Measurements from ENCODE around the gene TMBIM1.
"Not testable (repeated sequence)": the region's sequence is repeated elsewhere in the genome, so short reads cannot be mapped to it uniquely, and the experiment has no call there.

Gene TMBIM1

GRCh38 chr2:218275371-218276072 lies 16.8 kb downstream of the TMBIM1 start:
- Histone ChIP-seq H3K36me3 (ENCODE audit: control insufficient read depth, insufficient read depth, low read length) (peaks cover 66% of the 10 kb centered on the region), H3K9ac (ENCODE audit: low read length) (no peak overlapping the region), H3K9me3 (ENCODE audit: control insufficient read depth, insufficient read depth, low read depth, low read length) (no peaks in the 10 kb centered on the region), H3K27ac (ENCODE audit: low read depth, low read length) (no peak overlapping the region), H3K27me3 (ENCODE audit: control insufficient read depth, insufficient read depth, low read length) (no peaks in the 10 kb centered on the region), H3K4me3 (ENCODE audit: low read depth, low read length) (no peak overlapping the region), H3K4me1 (ENCODE audit: control insufficient read depth, insufficient read depth, low read length) (peaks cover 9% of the 10 kb centered on the region)

GRCh38 chr2:218274586-218274985 lies 17.7 kb downstream of the TMBIM1 start:
- Histone ChIP-seq H3K9ac (ENCODE audit: low read length) (no peak overlapping the region), H3K27ac (ENCODE audit: low read depth, low read length) (no peak overlapping the region), H3K4me1 (ENCODE audit: control insufficient read depth, insufficient read depth, low read length) (peaks cover 9% of the 10 kb centered on the region), H3K36me3 (ENCODE audit: control insufficient read depth, insufficient read depth, low read length) (peaks cover 57% of the 10 kb centered on the region), H3K4me3 (ENCODE audit: low read depth, low read length) (no peak overlapping the region), H3K9me3 (ENCODE audit: control insufficient read depth, insufficient read depth, low read depth, low read length) (no peaks in the 10 kb centered on the region), H3K27me3 (ENCODE audit: control insufficient read depth, insufficient read depth, low read length) (no peaks in the 10 kb centered on the region)

GRCh38 chr2:218273908-218274249 lies 18.4 kb downstream of the TMBIM1 start:
- Histone ChIP-seq H3K4me1 (ENCODE audit: control insufficient read depth, insufficient read depth, low read length) (peaks cover 9% of the 10 kb centered on the region), H3K4me3 (ENCODE audit: low read depth, low read length) (no peak overlapping the region), H3K27me3 (ENCODE audit: control insufficient read depth, insufficient read depth, low read length) (no peaks in the 10 kb centered on the region), H3K27ac (ENCODE audit: low read depth, low read length) (no peak overlapping the region), H3K36me3 (ENCODE audit: control insufficient read depth, insufficient read depth, low read length) (peaks cover 51% of the 10 kb centered on the region), H3K9me3 (ENCODE audit: control insufficient read depth, insufficient read depth, low read depth, low read length) (no peaks in the 10 kb centered on the region), H3K9ac (ENCODE audit: low read length) (no peak overlapping the region)

- not testable (repeated sequence) for H3K9me3 ChIP-seq (ENCODE audit: control insufficient read depth, insufficient read depth, low read depth, low read length); H3K27ac ChIP-seq (ENCODE audit: low read depth, low read length); H3K4me3 ChIP-seq (ENCODE audit: low read depth, low read length); H3K9ac ChIP-seq (ENCODE audit: low read length); H3K27me3 ChIP-seq (ENCODE audit: control insufficient read depth, insufficient read depth, low read length); H3K4me1 ChIP-seq (ENCODE audit: control insufficient read depth, insufficient read depth, low read length)
- H3K36me3 ChIP-seq (ENCODE audit: control insufficient read depth, insufficient read depth, low read length), result peaks cover 48% of the 10 kb centered on the region
Observed at GRCh38 chr2:218273214-218273907, 18.9 kb downstream of the TMBIM1 start.

DNA sequence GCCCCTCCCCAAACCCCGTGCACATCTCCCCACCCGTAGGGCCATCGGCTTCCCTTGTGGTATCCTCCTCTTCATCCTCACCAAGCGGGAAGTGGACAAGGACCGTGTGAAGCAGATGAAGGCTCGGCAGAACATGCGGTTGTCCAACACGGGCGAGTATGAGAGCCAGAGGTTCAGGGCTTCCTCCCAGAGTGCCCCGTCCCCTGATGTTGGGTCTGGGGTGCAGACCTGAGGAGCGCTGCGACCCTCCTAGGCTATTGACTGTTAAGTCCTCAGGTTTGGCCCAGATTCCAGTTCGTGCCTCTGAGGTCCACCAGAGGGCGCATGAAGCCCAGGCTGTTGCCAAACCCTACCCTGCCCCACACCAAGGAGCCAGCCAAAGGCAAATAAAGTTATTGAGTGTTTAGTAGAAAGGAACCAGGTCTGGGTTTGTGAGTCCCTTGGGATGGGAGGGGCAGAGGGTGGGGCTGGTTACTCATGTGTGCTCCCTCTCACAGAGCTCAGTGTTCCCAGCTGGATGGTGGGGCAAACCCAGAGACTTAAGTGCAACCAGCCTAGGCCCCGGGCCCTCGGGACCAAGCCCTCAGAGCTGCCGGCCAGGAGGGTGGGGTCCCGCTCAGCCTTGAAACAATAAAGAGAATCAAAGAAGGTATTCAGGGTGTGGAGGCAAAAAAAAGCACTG lies 19.6 kb downstream of the TMBIM1 start:
- Histone ChIP-seq H3K36me3 (ENCODE audit: control insufficient read depth, insufficient read depth, low read length) (peaks cover 43% of the 10 kb centered on the region), H3K27me3 (ENCODE audit: control insufficient read depth, insufficient read depth, low read length) (no peaks in the 10 kb centered on the region), H3K4me3 (ENCODE audit: low read depth, low read length) (no peak overlapping the region), H3K9ac (ENCODE audit: low read length) (no peak overlapping the region), H3K9me3 (ENCODE audit: control insufficient read depth, insufficient read depth, low read depth, low read length) (no peaks in the 10 kb centered on the region), H3K27ac (ENCODE audit: low read depth, low read length) (no peak overlapping the region), H3K4me1 (ENCODE audit: control insufficient read depth, insufficient read depth, low read length) (peaks cover 9% of the 10 kb centered on the region)

GRCh38 chr2:218271865-218272530 lies 20.3 kb downstream of the TMBIM1 start:
- peak overlapping the region; percentile 91; the same call in 1 of the 2 replicates for H3K4me3 ChIP-seq (ENCODE audit: low read depth, low read length)
- no peak overlapping the region for H3K9ac ChIP-seq (ENCODE audit: low read length)
- H3K36me3 ChIP-seq (ENCODE audit: control insufficient read depth, insufficient read depth, low read length), result peaks cover 43% of the 10 kb centered on the region

DNA sequence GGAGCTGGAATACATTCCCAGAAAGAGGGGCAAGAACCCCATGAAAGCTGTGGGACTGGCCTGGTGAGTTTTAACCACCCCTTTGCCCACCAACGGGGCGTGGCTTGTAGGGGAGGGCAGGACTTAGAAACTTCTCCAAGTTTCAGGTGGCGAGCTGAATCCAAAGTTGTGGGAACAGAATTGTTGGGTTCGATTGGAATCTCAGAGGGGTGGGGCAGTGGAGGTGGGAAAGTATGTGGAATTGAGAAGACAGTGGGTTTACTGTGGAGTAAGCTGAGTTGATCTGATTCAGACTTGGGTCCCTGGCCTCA lies 20.9 kb downstream of the TMBIM1 start:
- H3K4me1 ChIP-seq (ENCODE audit: control insufficient read depth, insufficient read depth, low read length), result peaks cover 9% of the 10 kb centered on the region
- peak overlapping the region; percentile 91 for H3K4me3 ChIP-seq (ENCODE audit: low read depth, low read length)
- H3K9me3 ChIP-seq (ENCODE audit: control insufficient read depth, insufficient read depth, low read depth, low read length), result no peaks in the 10 kb centered on the region
- H3K36me3 ChIP-seq (ENCODE audit: control insufficient read depth, insufficient read depth, low read length), result peaks cover 43% of the 10 kb centered on the region
- H3K9ac ChIP-seq (ENCODE audit: low read length), result no peak overlapping the region
- H3K27ac ChIP-seq (ENCODE audit: low read depth, low read length), result no peak overlapping the region
- no peaks in the 10 kb centered on the region for H3K27me3 ChIP-seq (ENCODE audit: control insufficient read depth, insufficient read depth, low read length)

More at GRCh38 chr2:218271865-218272530, 20.3 kb downstream of the TMBIM1 start:
- no peaks in the 10 kb centered on the region for H3K9me3 ChIP-seq (ENCODE audit: control insufficient read depth, insufficient read depth, low read depth, low read length)
- H3K27me3 ChIP-seq (ENCODE audit: control insufficient read depth, insufficient read depth, low read length), result no peaks in the 10 kb centered on the region
- H3K27ac ChIP-seq (ENCODE audit: low read depth, low read length), result no peak overlapping the region
- peaks cover 9% of the 10 kb centered on the region for H3K4me1 ChIP-seq (ENCODE audit: control insufficient read depth, insufficient read depth, low read length)

DNA sequence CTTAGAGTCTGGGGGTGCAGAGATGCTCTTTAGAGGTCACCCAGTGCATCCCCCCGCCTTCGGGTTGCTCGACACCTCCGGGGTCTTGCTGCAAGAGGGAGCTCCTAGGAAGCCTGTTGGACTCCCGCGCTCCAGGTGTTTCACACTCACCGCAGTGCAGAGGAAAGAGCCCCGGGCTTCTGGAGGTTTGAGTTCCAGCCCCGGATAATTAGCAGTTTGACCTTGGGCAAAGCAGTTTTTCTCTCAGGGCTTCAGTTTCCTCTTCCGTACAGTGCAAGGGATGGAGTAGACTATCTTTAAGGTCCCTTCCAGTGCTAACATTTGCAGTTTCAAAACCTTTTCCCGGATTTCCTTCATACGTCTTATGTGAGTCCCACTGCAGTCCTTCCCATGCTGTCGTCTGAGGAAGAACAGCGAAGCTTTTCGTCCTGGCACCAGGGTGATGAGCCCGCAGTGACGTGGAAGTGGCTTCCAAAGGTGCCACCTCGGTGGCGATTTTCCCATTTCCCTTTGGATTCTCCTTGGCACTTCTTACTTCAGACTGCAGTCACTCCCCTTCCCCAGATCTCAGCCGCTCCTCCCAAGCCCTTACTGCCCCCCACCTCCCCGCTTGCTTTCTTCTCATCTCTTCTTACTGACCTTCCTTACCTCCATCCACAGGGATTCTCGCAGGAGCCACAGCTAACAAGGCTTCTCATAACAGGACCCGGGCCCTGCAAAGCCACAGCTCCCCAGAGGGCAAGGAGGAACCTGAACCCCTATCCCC lies 21.4 kb downstream of the TMBIM1 start:
- no peak overlapping the region for H3K27ac ChIP-seq (ENCODE audit: low read depth, low read length)
- H3K36me3 ChIP-seq (ENCODE audit: control insufficient read depth, insufficient read depth, low read length), result peaks cover 43% of the 10 kb centered on the region
- peaks cover 9% of the 10 kb centered on the region for H3K4me1 ChIP-seq (ENCODE audit: control insufficient read depth, insufficient read depth, low read length)
- peak overlapping the region; percentile 83 for H3K9ac ChIP-seq (ENCODE audit: low read length)
- H3K27me3 ChIP-seq (ENCODE audit: control insufficient read depth, insufficient read depth, low read length), result no peaks in the 10 kb centered on the region
- H3K4me3 ChIP-seq (ENCODE audit: low read depth, low read length), result peak overlapping the region; percentile 91
- no peaks in the 10 kb centered on the region for H3K9me3 ChIP-seq (ENCODE audit: control insufficient read depth, insufficient read depth, low read depth, low read length)

- Histone ChIP-seq H3K4me3 (ENCODE audit: low read depth, low read length) (peak within 1 kb of the TSS; percentile 91), H3K4me1 (ENCODE audit: control insufficient read depth, insufficient read depth, low read length) (peaks cover 9% of the 10 kb centered on the region), H3K27ac (ENCODE audit: low read depth, low read length) (no peak within 1 kb of the TSS), H3K9ac (ENCODE audit: low read length) (peak within 1 kb of the TSS; percentile 83), H3K27me3 (ENCODE audit: control insufficient read depth, insufficient read depth, low read length) (no peaks in the 10 kb centered on the region), H3K9me3 (ENCODE audit: control insufficient read depth, insufficient read depth, low read depth, low read length) (no peaks in the 10 kb centered on the region), H3K36me3 (ENCODE audit: control insufficient read depth, insufficient read depth, low read length) (peaks cover 43% of the 10 kb centered on the region)
Observed at GRCh38 chr2:218269900-218270720, 22.2 kb downstream of the TMBIM1 start, which contains the start of the genes AAMP and PNKD. TSS of gene AAMP (minus strand) at chr2:218270137. CDS start at chr2:218270086, 51 bp downstream. TSS of gene PNKD (plus strand) at chr2:218270519. CDS start at chr2:218270536, 17 bp downstream.

DNA sequence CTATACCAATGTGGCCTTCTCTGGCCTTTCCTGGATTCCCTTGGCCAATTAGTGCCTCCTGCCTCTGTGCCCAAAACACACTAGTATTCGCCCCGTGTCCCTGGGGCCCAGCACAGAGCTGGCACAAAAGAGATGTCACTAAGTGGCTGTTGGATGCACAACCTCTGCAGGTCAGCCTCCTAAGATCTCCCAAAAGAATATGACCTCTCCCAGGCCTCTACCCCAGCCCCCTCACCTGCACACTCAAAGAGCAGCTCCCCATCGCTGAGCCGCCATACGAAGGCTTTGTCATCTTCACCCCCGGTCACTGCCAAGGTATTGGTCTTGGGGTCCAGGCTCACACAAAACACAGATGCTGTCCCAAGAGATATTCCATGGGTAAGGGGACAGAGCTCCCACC lies 25.0 kb downstream of the TMBIM1 start:
- Histone ChIP-seq H3K4me1 (ENCODE audit: control insufficient read depth, insufficient read depth, low read length) (peaks cover 6% of the 10 kb centered on the region), H3K9me3 (ENCODE audit: control insufficient read depth, insufficient read depth, low read depth, low read length) (no peaks in the 10 kb centered on the region), H3K27ac (ENCODE audit: low read depth, low read length) (no peak overlapping the region), H3K9ac (ENCODE audit: low read length) (no peak overlapping the region), H3K4me3 (ENCODE audit: low read depth, low read length) (no peak overlapping the region), H3K36me3 (ENCODE audit: control insufficient read depth, insufficient read depth, low read length) (peaks cover 48% of the 10 kb centered on the region), H3K27me3 (ENCODE audit: control insufficient read depth, insufficient read depth, low read length) (no peaks in the 10 kb centered on the region)

Measured in HUES6 (cell line).